DND-41 (cell line): ENCODE measurements around the gene CDYL.

Source experiments
- EZH2 ChIP-seq: IDR thresholded peaks from 3 replicates; pipeline ENCODE4 v1.6.1; 2012; ENCODE audit warnings: borderline replicate concordance, low read depth, mild to moderate bottlenecking, moderate library complexity, low read length, inconsistent platforms; ENCODE audit not compliant: severe bottlenecking
- TF ChIP-seq, protein P1 (sequence below): IDR thresholded peaks from 2 replicates; pipeline ENCODE4 v1.5.1; 2012; ENCODE audit warnings: borderline replicate concordance, low read length, moderate library complexity, mild to moderate bottlenecking; ENCODE audit not compliant: poor library complexity, severe bottlenecking; ENCODE audit errors: extremely low read depth

- TF ChIP-seq, protein P1, sequence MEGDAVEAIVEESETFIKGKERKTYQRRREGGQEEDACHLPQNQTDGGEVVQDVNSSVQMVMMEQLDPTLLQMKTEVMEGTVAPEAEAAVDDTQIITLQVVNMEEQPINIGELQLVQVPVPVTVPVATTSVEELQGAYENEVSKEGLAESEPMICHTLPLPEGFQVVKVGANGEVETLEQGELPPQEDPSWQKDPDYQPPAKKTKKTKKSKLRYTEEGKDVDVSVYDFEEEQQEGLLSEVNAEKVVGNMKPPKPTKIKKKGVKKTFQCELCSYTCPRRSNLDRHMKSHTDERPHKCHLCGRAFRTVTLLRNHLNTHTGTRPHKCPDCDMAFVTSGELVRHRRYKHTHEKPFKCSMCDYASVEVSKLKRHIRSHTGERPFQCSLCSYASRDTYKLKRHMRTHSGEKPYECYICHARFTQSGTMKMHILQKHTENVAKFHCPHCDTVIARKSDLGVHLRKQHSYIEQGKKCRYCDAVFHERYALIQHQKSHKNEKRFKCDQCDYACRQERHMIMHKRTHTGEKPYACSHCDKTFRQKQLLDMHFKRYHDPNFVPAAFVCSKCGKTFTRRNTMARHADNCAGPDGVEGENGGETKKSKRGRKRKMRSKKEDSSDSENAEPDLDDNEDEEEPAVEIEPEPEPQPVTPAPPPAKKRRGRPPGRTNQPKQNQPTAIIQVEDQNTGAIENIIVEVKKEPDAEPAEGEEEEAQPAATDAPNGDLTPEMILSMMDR: no peak
- no peak for TF ChIP-seq EZH2
Observed at GRCh38 chr6:4935975-4936680, 159.9 kb downstream of the CDYL start.
